Measurements from ENCODE around the gene NAPB.

Gene NAPB

GRCh38 chr20:23437126-23437899, 16.0 kb upstream of the NAPB start:
- no peak for DNase-seq (ENCODE audit: low read depth in 2 of 2)

DNA sequence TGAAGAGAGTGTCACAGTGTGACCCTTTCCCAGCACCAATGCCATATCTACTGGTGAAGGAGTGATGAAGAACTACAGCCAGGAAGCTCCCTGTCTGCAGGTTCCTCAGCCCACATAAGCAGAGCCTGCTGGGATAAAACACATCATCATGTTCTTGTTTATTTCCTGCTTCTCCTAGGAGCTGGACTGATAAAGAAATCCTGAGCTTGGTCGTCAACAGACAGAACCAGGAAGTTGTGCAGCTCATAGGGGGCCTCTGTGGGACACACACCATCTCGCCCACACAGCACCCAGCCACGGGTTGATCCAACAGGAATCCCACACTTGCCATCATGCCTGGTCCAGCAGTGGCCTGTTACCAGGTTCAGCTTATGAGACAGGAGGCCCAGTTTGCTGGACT, 15.4 kb upstream of the NAPB start:
- DNase-seq (ENCODE audit: low read depth in 2 of 2), result no peak

GRCh38 chr20:23435626-23436539, 14.6 kb upstream of the NAPB start:
- no peak for DNase-seq (ENCODE audit: low read depth in 2 of 2)

GRCh38 chr20:23434521-23435313, 13.4 kb upstream of the NAPB start:
- DNase-seq (ENCODE audit: low read depth in 2 of 2), result no peak

DNA sequence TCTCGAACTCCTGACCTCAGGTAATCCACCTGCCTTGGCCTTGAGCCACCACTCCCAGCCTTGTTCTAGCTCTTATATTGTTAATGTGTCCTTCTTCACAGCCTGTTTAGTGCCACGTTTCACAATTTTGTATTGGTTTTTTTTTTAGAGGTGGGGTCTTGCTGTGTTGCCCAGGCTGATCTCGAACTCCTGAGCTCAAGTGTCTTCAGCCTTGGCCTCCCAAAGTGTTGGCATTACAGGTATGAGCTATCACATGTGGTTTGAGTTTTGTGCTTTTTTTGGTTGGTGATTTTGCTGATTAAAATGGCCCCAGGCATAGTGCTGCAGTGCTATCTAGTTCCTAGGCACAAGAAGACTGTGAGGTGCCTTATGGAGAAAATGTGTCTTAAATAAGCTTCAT, 12.3 kb upstream of the NAPB start:
- no peak for DNase-seq (ENCODE audit: low read depth in 2 of 2)

DNA sequence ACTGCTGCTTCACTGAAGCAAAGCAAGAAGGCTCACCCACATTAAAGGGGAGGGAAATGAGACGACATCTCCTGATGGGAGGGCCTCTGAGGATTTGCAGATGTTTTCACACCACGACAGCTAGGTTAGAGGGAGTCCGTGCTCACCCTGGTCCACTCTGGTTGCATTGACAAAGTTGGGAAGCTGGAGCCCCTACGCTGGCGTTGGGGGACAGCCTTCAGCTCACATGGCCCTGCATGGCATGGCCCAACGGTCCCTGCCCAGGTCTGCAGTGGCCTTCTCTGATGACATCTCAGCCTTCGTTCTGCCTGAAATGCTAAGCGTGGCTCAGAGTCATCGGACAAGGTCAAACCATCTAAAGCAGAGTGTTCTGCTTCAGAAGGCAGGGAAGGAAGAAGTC, 3.8 kb upstream of the NAPB start:
- DNase-seq (ENCODE audit: low read depth in 2 of 2), result no peak

DNA sequence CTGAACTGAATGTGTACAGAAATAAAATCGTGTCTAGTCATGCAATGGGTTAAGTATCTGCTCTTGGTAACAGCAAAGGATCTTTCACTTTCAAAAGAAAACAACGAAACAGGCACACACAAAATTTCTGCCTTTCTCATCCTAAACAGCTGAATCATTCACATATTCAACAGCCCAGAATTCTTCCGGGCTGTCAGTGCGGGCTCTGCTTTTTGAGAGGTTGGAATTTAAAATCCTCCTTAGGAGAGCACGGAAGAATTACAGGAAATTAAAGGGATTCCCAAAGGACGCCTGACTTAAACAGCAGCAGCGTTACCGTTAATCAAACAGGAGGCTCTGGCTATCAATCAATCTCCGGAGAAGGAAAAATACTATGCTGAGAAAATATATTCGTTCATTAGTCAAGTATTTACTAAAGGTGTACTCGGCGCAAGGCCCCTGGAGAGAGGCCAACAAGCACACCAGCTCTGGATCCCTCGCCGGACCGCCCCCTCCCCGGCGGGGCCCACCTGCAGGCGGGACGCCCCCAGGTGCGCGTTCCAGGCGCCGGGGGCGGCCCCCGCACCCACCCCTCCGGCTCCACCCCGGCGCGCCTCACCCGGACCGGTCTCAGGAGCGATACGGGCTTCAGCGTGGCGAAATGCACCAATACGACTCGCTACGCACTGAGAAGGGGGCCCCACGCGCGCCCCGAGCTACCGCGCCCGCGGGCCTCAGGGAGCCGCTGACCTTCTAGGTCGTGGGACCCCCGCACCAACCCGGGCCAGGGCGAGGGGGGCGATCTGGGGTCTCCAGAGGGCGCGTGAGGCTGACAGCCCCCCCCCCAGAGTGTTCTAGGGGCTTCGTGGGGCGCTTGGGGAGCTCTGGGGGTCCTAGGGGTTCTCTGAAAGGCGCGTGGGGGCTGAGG, 1.0 kb downstream of the NAPB start:
- peak in 1 of 2 experiments; percentile 19 for DNase-seq (ENCODE audit: low read depth in 2 of 2)

GRCh38 chr20:23419657-23419994, 1.7 kb downstream of the NAPB start:
- DNase-seq (ENCODE audit: low read depth in 2 of 2), result no peak

- DNase-seq (ENCODE audit: low read depth in 2 of 2), result no peak
Measured at GRCh38 chr20:23417861-23418260, 3.4 kb downstream of the NAPB start.

DNA sequence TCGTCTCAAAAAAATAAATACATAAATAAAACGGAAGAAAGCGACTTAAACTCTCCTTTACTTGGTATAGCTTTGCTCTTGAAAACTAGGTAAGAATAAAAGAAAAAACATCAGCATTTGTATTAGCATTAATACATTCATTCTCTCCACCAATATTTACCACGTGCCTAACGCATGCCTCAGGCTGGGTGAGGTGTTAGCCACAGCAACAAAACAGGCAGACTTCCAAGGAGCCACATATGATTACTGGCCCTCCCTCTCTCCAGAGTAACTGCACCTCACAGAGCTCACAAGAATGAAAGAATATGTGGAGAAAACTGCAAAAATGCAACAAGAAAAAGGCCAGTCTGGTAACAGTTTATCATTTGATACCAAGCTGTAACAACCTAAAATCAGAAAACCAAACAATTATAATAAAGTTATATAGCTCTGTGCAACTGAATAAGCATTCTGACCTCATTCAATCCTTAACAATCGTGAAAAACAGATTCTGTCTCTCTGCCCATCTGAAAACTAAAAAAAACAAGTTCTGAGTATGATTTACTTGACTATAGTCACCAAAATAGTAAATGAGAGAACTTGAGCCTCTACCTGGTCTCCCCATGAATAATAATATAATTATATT, 5.2 kb downstream of the NAPB start:
- no peak for DNase-seq (ENCODE audit: low read depth in 2 of 2)

GRCh38 chr20:23415555-23415954, 5.7 kb downstream of the NAPB start:
- no peak for DNase-seq (ENCODE audit: low read depth in 2 of 2)

DNA sequence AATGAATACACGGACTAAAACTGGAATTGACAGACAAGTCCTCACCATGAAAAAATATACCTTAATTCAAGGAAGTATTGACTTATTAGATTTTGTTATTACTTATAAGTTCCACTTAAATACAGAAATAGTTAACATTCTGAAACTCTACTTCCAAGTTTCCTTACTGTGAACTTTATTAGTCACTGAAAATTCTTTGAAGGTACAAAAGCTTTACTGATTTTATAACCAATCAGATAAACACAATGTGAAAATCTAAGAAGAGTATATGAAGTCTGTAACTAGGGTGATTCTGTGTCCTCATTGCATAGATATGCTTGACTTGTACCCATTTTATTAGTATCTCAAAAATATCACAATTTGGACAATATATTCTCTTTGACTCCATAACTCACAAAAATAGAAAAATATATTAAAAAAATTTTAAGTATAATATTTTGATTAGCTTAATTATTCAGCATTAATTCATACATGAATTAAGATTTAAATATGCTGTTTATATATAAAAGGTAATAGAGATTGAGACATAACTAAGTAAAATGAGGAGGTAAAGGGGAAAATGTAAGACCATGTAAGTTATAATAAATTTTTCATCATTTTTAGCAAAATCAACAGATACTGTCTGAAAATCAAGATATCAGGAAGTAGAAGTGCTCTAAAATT, 6.6 kb downstream of the NAPB start:
- no peak for DNase-seq (ENCODE audit: low read depth in 2 of 2)

- no peak for DNase-seq (ENCODE audit: low read depth in 2 of 2)
Measured at GRCh38 chr20:23413862-23414422, 7.3 kb downstream of the NAPB start.

DNA sequence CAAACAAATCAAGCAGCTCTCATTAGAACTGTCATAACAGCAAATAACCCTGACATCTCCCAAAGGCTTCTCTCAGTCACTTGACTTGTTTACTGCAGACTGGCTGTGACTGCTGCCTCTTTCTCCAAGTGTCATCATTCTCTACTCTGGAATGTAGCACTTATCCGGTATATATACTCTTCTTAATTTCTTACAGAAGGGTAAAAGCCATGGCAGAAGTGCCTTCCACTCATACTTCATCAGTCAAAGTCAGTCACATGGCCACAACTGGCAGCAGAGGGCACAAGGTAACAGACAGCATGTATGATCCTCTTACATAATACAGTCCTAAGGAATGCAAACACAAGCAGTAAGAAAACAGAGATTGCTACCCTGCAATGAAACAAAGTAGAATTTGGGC, 9.3 kb downstream of the NAPB start:
- no peak for DNase-seq (ENCODE audit: low read depth in 2 of 2)

GRCh38 chr20:23410916-23411695, 10.2 kb downstream of the NAPB start:
- DNase-seq (ENCODE audit: low read depth in 2 of 2), result no peak

DNA sequence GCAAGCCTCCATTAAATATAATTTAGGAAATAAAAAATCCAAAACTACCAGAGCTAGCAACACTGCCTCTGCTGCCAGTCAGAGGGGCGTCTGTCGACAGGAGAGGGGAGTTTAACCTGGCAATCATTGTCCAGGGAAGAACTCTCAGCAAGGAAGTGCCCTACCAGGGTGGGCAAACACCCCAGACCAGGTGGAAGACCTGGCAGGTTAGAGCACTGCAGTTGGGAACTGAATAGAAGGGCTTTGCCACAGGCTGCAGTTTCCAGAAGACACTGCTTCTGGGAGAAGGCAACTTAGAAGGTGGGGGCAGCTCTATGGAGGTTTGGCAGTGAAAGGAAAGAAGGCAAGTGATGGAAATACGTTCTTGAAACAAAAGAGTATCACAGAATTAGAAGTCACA, 11.5 kb downstream of the NAPB start:
- no peak for DNase-seq (ENCODE audit: low read depth in 2 of 2)

DNA sequence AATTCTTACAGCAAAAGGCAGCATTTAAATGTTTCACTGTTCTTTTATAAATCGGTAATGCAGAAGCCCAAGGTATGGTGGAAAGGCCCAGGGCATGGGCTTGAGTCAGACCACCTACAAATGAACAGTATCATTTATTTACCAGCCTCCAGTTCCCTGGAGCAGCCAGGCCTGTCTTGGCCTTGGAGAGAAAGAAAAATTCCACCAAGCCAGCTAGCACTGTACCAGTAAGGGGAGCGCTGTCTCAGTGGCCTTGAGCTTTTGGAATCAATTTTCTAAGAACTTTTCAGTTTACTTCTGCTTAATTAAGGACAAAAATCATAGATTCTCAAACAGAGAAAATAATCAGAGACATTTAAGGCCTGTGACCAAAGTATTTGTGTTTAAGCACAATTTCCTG, 12.3 kb downstream of the NAPB start:
- DNase-seq (ENCODE audit: low read depth in 2 of 2), result no peak

- DNase-seq (ENCODE audit: low read depth in 2 of 2), result no peak
Measured at GRCh38 chr20:23407781-23408464, 13.4 kb downstream of the NAPB start.

- no peak for DNase-seq (ENCODE audit: low read depth in 2 of 2)
Measured at GRCh38 chr20:23406880-23407279, 14.4 kb downstream of the NAPB start.

All from stimulated activated CD4-positive, alpha-beta T cell treated with anti-CD3 and anti-CD28 coated beads, Interleukin-12 subunit alpha, Interleukin-12 subunit beta, amount 100 ng/mL, for 24 hours (primary cell).